Gastroesophageal sphincter (tissue), 3 donors: ENCODE data around the gene CACNA2D3.

Experiments used
- EP300 ChIP-seq: sonication (generic); formaldehyde crosslinking; IDR thresholded peaks from one replicate; pipeline ENCODE4 v1.6.1; 2017; ENCODE audit warnings: antibody characterized with exemption, mild to moderate bottlenecking
- POLR2AphosphoS5 ChIP-seq: sonication (generic); formaldehyde crosslinking; IDR thresholded peaks from one replicate; pipeline ENCODE4 v1.6.1; 2017; ENCODE audit warnings: antibody characterized with exemption
- TF ChIP-seq, protein P1 (sequence below), 4 experiments: fragments of 200-600 bp in 2 of 4; fragments of 450-650 bp in 2 of 4; sonication (generic) in 1 of 4; IDR thresholded peaks; one replicate each; pipeline ENCODE4 v1.5.1; 2017 to 2019; ENCODE audit warnings: antibody characterized with exemption in 4 of 4, mild to moderate bottlenecking in 2 of 4, moderate library complexity in 2 of 4

GRCh38 chr3:54963641-54964040, 841.3 kb downstream of the CACNA2D3 start:
- TF ChIP-seq, protein P1, sequence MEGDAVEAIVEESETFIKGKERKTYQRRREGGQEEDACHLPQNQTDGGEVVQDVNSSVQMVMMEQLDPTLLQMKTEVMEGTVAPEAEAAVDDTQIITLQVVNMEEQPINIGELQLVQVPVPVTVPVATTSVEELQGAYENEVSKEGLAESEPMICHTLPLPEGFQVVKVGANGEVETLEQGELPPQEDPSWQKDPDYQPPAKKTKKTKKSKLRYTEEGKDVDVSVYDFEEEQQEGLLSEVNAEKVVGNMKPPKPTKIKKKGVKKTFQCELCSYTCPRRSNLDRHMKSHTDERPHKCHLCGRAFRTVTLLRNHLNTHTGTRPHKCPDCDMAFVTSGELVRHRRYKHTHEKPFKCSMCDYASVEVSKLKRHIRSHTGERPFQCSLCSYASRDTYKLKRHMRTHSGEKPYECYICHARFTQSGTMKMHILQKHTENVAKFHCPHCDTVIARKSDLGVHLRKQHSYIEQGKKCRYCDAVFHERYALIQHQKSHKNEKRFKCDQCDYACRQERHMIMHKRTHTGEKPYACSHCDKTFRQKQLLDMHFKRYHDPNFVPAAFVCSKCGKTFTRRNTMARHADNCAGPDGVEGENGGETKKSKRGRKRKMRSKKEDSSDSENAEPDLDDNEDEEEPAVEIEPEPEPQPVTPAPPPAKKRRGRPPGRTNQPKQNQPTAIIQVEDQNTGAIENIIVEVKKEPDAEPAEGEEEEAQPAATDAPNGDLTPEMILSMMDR (IDR thresholded peaks at IDR 0.05): no peak
- TF ChIP-seq EP300 (no peak), POLR2AphosphoS5 (no peak)
